Panc1 (cell line): Measurements from ENCODE around the gene ZBTB12.

Experiments
- POLR2AphosphoS5 ChIP-seq: IDR thresholded peaks from 2 replicates; pipeline ENCODE4 v1.6.1; 2012; ENCODE audit warnings: mild to moderate bottlenecking, low read depth, low read length, moderate library complexity
- SIN3A ChIP-seq: IDR thresholded peaks from 2 replicates; pipeline ENCODE4 v1.6.1; 2012; ENCODE audit warnings: low read depth, mild to moderate bottlenecking, low read length, moderate library complexity, borderline replicate concordance; ENCODE audit not compliant: insufficient read depth
- TCF7L2 ChIP-seq: IDR thresholded peaks from 2 replicates; pipeline ENCODE4 v1.6.1; 2011; ENCODE audit warnings: mild to moderate bottlenecking, low read depth, low read length, inconsistent platforms
- TF ChIP-seq, protein P1 (sequence below): fragments of 450-650 bp; IDR thresholded peaks from 2 replicates; pipeline ENCODE4 v1.5.1; 2017; ENCODE audit warnings: mild to moderate bottlenecking
- TF ChIP-seq, protein P2 (sequence below), 2 experiments: IDR thresholded peaks; 2 replicates each; pipeline ENCODE4 v1.6.1; 2011 to 2012; ENCODE audit warnings: low read depth in 2 of 2, control low read depth in 1 of 2, low read length in 1 of 2, mild to moderate bottlenecking in 1 of 2, moderate library complexity in 1 of 2; ENCODE audit not compliant: insufficient read depth in 1 of 2

DNA sequence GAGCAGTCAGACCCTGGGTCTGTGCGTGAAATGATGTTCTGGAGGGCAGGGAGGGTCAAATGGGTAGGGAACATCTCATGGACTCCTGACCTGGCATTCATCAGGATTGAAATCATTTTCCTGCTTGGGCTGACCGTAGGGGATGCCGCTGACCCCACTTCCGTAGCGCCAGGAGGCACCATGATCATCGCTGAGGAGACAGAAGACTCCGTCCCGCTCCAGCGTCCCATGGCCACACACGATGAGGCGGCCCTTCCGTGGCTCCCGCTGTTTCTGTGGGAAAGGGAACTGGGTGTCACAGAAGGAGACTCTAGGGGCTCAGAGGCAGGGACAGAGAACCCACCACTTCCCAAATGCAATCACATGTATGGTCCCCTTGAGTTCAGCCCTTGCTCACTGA lies 41.5 kb downstream of the ZBTB12 start:
- TF ChIP-seq, protein P1, sequence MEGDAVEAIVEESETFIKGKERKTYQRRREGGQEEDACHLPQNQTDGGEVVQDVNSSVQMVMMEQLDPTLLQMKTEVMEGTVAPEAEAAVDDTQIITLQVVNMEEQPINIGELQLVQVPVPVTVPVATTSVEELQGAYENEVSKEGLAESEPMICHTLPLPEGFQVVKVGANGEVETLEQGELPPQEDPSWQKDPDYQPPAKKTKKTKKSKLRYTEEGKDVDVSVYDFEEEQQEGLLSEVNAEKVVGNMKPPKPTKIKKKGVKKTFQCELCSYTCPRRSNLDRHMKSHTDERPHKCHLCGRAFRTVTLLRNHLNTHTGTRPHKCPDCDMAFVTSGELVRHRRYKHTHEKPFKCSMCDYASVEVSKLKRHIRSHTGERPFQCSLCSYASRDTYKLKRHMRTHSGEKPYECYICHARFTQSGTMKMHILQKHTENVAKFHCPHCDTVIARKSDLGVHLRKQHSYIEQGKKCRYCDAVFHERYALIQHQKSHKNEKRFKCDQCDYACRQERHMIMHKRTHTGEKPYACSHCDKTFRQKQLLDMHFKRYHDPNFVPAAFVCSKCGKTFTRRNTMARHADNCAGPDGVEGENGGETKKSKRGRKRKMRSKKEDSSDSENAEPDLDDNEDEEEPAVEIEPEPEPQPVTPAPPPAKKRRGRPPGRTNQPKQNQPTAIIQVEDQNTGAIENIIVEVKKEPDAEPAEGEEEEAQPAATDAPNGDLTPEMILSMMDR, result no peak
- TF ChIP-seq, protein P2, sequence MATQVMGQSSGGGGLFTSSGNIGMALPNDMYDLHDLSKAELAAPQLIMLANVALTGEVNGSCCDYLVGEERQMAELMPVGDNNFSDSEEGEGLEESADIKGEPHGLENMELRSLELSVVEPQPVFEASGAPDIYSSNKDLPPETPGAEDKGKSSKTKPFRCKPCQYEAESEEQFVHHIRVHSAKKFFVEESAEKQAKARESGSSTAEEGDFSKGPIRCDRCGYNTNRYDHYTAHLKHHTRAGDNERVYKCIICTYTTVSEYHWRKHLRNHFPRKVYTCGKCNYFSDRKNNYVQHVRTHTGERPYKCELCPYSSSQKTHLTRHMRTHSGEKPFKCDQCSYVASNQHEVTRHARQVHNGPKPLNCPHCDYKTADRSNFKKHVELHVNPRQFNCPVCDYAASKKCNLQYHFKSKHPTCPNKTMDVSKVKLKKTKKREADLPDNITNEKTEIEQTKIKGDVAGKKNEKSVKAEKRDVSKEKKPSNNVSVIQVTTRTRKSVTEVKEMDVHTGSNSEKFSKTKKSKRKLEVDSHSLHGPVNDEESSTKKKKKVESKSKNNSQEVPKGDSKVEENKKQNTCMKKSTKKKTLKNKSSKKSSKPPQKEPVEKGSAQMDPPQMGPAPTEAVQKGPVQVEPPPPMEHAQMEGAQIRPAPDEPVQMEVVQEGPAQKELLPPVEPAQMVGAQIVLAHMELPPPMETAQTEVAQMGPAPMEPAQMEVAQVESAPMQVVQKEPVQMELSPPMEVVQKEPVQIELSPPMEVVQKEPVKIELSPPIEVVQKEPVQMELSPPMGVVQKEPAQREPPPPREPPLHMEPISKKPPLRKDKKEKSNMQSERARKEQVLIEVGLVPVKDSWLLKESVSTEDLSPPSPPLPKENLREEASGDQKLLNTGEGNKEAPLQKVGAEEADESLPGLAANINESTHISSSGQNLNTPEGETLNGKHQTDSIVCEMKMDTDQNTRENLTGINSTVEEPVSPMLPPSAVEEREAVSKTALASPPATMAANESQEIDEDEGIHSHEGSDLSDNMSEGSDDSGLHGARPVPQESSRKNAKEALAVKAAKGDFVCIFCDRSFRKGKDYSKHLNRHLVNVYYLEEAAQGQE (IDR thresholded peaks at IDR 0.05; ENCODE audit: insufficient read depth in 1 of 2, low read depth in 2 of 2, low read length in 1 of 2), result no peak
- no peak for TF ChIP-seq TCF7L2
- no peak for TF ChIP-seq POLR2AphosphoS5
- no peak for TF ChIP-seq SIN3A
